Glomerular visceral epithelial cell (primary cell): ENCODE data around the gene LOXL3.
"Not testable (repeated sequence)": the region's sequence is repeated elsewhere in the genome, so short reads cannot be mapped to it uniquely, and the experiment has no call there.

Source experiments
- DNase-seq: peaks from one replicate; pipeline ENCODE4 v3.0.0-alpha.2; 2016; ENCODE audit errors: extremely low spot score

The LOXL3 gene

GRCh38 chr2:74488643-74489481, 64.9 kb downstream of the LOXL3 start:
- no peak for DNase-seq

GRCh38 chr2:74486141-74486540, 67.6 kb downstream of the LOXL3 start:
- no peak for DNase-seq

DNA sequence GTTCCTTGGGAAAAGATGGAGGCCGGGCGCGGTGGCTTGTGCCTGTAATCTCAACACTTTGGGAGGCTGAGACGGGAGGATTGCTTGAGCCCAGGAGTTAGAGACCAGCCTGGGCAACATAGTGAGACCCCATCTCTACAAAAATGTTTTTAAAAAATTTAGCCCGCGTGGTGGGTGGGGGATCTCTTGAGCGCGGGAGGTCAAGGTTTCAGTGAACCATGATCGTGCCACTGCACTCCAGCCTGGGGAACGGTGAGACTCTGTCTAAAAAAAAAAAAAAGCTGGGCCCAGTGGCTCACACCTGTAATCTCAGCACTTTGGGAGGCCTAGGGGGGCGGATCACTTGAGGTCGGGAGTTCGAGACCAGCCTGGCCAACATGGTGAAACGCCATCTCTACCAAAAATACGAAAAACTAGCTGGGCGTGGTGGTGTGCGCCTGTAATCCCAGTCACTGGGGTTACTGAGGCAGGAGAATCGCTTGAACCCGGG, 70.0 kb downstream of the LOXL3 start:
- DNase-seq, result not testable (repeated sequence)

DNA sequence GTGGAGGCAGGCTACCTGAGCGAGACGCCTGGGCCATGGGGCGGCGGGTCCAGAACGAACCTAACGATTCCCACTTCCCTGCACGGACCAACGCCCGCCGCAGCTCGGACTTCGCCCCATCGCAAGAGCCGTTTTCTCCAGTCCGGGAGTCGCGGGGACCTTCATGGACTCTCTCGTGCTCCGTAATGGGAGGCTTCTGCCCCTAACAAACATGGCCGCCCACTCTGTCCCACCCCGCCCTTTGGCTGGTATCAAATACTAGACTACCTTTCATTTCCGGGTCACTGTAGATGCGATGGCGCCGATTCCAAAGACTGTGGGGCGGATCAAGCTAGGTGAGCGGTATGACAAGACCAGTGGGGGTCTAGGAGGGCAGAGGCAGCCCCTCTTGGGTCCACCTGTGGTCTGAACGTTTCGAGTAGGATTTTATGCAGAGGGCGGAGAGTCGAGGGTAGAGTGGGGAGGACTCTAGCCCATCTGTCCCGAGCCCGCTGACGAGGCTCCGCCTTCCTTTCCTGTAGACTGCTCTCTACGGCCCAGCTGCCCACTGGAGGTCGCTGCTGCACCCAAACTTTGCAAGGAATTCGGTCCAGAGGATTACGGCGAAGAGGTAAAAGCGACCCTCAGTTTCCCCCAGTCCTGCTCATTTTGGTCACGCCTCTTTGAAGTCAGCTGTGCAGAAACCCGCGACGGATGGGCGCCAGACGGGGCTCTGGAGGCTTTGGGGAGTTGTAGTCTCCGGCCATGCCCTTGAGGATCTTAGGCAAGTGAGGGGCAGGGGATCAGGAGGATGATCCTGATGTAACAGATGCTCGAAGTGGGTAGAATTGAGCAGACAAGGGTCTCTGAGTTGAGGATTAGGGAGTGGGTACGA, 70.7 kb downstream of the LOXL3 start, which contains the start of the genes CCDC142 and TTC31:
Gene CCDC142 (minus strand): TSS at position 198 of the 874 bp plus-strand sequence. CDS start 161 bp downstream, at position 37.
Gene TTC31 (plus strand): TSS at position 281 of the 874 bp plus-strand sequence. CDS start 15 bp downstream, at position 296.
- DNase-seq, result peak; percentile 89
